GM12892 (cell line): ENCODE measurements around the gene SYNE1.
"Not testable (repeated sequence)": the region's sequence is repeated elsewhere in the genome, so short reads cannot be mapped to it uniquely, and the experiment has no call there.

ENCODE experiments used
- DNase-seq: peaks from one replicate; pipeline ENCODE4 v3.0.0; 2011; ENCODE audit not compliant: insufficient read length
- FAIRE-seq: peaks from 2 replicates; lab custom pipeline; 2011; peaks lifted over from hg19 to GRCh38; lab: Jason Lieb, UNC
- POLR2A ChIP-seq: IDR thresholded peaks from 2 replicates; pipeline ENCODE4 v1.6.1; 2011; ENCODE audit warnings: low read depth, low read length, control low read depth
- POLR2AphosphoS5 ChIP-seq: IDR thresholded peaks from 2 replicates; pipeline ENCODE4 v1.6.1; 2011; ENCODE audit warnings: low read depth, low read length, control low read depth
- TAF1 ChIP-seq: IDR thresholded peaks from 2 replicates; pipeline ENCODE4 v1.6.1; 2011; ENCODE audit warnings: low read depth, mild to moderate bottlenecking, control low read depth, low read length, borderline replicate concordance

Gene SYNE1

DNA sequence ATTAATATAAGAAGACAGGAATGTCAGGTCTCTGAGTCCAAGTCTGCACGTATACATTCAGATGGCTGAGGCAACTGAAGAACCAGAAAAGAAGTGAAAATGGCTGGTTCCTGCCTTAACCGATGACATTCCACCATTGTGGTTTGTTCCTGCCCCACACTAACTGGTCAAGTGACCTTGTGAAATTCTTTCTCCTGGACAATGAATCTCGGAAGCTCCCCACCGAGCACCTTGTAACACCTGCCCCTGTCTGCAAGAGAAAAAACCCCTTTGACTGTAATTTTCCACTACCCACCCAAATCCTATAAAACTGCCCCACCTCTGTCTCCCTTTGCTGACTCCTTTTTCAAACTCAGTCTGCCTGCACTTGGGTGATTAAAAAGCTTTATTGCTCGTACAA, 140.4 kb downstream of the SYNE1 start:
- TF ChIP-seq POLR2A (no peak), POLR2AphosphoS5 (no peak), TAF1 (no peak)
- no peak for DNase-seq
- FAIRE-seq: no peak

DNA sequence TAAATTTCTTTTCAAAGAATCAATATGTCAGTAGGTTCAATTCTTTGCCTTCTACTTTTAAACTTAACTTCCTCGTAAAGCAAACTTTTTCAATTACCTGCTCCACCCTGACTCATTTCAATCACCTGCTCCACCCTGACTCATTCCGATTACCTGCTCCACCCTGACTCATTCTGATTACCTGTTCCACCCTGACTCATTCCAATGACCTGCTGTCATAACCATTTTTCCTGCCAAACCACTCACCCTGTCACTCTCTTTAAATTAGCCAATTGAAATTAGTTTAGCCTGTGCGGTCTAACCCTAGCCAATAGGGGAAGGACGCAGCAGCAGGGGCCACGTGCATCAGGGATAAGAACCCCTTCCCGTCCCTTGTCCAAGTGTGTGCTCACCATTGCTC, 141.7 kb downstream of the SYNE1 start:
- peak; percentile 40 for FAIRE-seq
- DNase-seq: not testable (repeated sequence)

DNA sequence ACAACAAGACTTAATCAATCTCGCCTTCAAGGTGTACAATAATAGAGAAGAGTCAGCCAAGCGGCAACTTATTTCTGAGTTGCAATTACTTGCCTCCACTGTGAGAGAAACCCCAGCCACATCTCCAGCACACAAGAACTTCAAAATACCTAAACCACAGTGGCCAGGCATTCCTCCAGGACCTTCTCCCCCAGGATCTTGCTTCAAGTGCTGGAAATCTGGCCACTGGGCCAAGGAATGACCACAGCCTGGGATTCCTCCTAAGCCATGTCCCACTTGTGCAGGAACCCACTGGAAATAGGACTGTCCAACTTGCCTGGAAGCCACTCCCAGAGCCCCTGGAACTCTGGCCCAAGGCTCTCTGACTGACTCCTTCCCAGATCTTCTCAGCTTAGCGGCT, 144.9 kb downstream of the SYNE1 start:
- not testable (repeated sequence) for FAIRE-seq, DNase-seq

GRCh38 chr6:152491501-152491900, 145.7 kb downstream of the SYNE1 start:
- DNase-seq, FAIRE-seq: not testable (repeated sequence)

- DNase-seq, FAIRE-seq: not testable (repeated sequence)
These were observed 146.2 kb downstream of the SYNE1 start for GRCh38 chr6:152490971-152491378.

DNA sequence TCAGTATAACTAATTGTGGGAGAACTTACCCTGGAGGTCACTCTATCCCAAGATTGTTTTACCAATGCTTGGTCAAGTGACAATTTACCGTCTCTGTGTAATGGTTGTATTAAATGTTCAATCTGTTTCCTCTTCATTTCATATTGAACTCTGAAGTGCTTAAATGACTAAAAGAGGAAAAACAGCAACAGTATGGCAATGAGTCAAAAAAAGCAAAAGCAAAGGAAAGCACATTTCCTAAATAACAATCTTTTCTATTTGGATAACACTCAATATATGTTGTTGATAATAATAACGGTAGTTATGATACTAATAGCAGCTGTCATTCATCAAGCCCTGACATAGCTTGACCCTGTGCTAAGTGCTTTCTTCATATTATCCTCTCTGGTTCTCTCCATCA, 152.4 kb downstream of the SYNE1 start:
- TF ChIP-seq POLR2AphosphoS5 (no peak), TAF1 (no peak), POLR2A (no peak)
- FAIRE-seq: no peak
- no peak for DNase-seq

DNA sequence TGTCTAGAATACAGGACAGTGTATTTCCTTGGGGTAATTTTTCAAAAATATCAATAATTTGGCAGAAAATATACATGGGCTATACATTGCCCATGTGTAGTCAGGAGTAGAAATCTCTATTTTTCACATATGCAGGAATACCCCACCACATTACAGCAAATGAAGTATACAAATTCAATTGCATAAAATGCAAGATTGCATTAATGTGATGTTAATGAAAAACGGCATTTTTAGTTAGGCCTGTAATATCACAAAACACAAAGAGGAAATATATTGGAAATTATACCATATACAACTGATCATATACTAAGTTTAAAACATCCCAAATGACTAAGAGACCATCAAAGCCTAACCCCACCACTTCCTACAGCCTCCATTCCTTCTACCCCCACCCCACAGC, 154.9 kb downstream of the SYNE1 start:
- no peak for TF ChIP-seq TAF1
- no peak for TF ChIP-seq POLR2AphosphoS5
- TF ChIP-seq POLR2A: no peak
- DNase-seq: no peak
- FAIRE-seq: no peak

GRCh38 chr6:152478377-152479010, 158.7 kb downstream of the SYNE1 start:
- no peak for DNase-seq
- no peak for FAIRE-seq
- TF ChIP-seq POLR2AphosphoS5 (no peak), POLR2A (no peak), TAF1 (no peak)

- no peak for DNase-seq
- TF ChIP-seq TAF1: no peak
- TF ChIP-seq POLR2A: no peak
- TF ChIP-seq POLR2AphosphoS5: no peak
These were observed 162.8 kb downstream of the SYNE1 start for GRCh38 chr6:152474354-152474753.

DNA sequence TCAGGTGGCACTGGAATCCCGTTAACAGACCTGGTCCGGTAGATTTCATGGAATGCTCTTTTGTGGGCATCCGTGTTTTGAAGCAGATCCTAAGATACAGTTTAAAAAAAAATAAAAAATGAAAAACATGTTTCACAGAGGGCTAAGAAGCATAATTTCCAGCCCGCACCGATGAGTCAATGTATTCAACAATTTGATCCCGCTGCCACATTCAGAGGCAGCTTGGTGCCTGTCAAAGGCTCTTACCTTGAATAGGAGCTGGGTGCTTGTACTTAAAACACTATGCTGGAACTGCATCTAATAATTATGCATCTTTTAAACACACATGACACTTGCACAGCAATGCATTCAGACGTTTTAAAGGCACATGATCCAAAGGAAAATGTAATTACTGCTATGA, 164.8 kb downstream of the SYNE1 start:
- FAIRE-seq: no peak
- TF ChIP-seq POLR2AphosphoS5 (no peak), POLR2A (no peak), TAF1 (no peak)
- no peak for DNase-seq

More at GRCh38 chr6:152474354-152474753, 162.8 kb downstream of the SYNE1 start:
- FAIRE-seq: no peak

DNA sequence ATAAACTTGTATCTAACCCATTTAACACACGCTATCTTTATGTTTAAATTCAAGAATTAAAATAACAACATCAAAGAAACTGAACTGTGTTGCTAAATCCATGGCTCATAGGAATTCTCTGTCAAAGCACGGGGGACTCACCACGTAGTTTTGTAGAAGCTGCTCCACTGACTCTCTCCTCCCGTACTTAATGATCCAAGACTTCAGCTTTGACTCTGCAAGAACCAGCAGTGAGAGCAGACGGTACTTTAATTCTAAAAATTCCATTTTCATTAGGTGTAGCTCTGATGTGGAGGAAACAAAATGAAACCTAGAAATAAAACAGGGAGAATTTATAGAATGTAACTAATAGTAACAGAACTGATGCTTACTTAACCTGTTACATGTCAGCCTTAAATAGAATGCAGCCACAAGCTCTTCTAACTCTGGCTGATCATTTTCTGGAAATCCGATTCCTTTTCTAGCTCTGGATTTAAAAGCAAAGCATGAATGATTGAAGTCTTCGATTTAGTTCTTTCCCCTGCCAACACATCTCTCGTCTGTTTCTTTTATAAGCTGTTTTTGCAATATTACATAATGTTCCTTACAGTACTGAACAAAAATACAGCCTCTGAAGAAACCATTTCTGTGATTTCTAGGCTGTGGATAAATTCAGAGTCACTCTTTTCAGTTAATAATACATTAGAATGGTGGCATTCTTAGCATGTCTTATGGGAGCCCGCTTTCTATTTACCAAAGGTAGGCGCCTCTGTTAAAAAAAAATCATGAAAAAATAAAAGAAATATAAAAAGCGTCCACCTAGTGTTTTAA, 165.5 kb downstream of the SYNE1 start:
- no peak for DNase-seq
- no peak for TF ChIP-seq POLR2A
- no peak for FAIRE-seq

GRCh38 chr6:152463164-152463563, 174.0 kb downstream of the SYNE1 start:
- DNase-seq (no peak), FAIRE-seq (no peak)
- no peak for TF ChIP-seq POLR2AphosphoS5
- no peak for TF ChIP-seq POLR2A
- TF ChIP-seq TAF1: no peak

GRCh38 chr6:152462716-152463115, 174.4 kb downstream of the SYNE1 start:
- FAIRE-seq: no peak
- TF ChIP-seq POLR2A: no peak
- no peak for TF ChIP-seq POLR2AphosphoS5
- no peak for TF ChIP-seq TAF1
- no peak for DNase-seq
